Measurements from ENCODE around the gene AP3S2. TPM values are rescaled to one million over a fixed set of nuclear protein-coding genes. Genes with fewer than 3 reads are reported as not detected.

The AP3S2 gene
- total RNA-seq, 6 experiments from 2014 or later: 30.9 to 37.9 (median 33.4) TPM

DNA sequence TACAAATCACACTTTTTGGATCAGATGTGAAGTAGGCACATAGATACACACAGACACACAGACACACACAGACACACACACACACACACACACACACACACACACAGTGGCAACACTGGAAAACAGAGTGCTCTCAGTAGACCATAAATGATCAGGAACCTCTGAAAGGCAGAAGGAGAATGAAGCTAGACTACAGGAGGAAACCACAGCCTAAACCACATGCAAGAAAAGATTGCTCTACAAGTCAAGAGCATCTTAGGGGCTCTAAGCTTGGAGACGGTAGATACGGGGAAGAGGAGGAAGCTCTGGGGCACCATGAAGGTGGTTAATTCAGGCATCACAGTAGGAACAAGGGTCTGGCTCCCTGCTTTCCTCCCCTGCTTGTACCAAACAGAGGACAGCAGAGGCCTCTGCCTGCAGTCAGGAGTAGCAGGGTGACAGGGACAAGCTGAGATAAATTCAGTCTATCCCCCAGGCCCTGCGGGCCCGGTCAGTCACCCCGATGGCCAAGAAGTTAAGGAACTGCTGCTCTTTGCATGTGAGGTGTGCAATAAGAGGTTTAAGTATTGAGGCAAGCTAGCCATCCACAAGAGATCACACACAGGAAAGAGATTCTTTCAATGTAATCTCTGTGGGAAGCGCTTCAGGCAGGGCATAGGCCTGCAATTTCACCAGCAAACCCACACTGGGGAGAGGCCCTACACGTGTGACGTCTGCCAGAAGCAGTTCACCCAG, 42.4 kb upstream of the AP3S2 start:
- Mint-ChIP-seq H3K27ac (no peak overlapping the region), H3K36me3 (ENCODE audit: low read depth) (no peaks in the 10 kb centered on the region), H3K27me3 (ENCODE audit: insufficient read depth) (peaks cover 9% of the 10 kb centered on the region), H3K9me3 (no peaks in the 10 kb centered on the region), H3K4me1 (ENCODE audit: low read depth) (no peaks in the 10 kb centered on the region), H3K4me3 (no peak overlapping the region)
- TF ChIP-seq, protein P1, sequence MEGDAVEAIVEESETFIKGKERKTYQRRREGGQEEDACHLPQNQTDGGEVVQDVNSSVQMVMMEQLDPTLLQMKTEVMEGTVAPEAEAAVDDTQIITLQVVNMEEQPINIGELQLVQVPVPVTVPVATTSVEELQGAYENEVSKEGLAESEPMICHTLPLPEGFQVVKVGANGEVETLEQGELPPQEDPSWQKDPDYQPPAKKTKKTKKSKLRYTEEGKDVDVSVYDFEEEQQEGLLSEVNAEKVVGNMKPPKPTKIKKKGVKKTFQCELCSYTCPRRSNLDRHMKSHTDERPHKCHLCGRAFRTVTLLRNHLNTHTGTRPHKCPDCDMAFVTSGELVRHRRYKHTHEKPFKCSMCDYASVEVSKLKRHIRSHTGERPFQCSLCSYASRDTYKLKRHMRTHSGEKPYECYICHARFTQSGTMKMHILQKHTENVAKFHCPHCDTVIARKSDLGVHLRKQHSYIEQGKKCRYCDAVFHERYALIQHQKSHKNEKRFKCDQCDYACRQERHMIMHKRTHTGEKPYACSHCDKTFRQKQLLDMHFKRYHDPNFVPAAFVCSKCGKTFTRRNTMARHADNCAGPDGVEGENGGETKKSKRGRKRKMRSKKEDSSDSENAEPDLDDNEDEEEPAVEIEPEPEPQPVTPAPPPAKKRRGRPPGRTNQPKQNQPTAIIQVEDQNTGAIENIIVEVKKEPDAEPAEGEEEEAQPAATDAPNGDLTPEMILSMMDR (IDR thresholded peaks at IDR 0.05): no peak
- DNase-seq: no peak

DNA sequence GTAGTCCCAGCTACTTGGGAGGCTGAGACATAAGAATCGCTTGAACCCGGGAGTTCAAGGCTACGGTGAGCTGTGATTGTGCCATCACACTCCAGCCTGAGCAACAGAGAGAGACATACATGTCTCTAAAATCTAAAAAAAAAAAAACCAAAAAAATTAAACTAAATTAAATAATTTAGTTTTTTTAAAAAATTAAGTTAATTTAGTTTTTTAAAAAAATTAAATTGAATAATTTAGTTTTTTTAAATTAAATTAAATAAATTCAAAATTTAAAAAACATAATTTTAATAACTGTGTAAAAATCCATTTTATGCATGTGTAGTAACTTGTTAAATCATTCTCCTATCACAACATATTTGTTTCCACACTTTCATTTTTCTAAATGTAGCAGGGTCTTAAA, 39.1 kb upstream of the AP3S2 start:
- no peak for DNase-seq

DNA sequence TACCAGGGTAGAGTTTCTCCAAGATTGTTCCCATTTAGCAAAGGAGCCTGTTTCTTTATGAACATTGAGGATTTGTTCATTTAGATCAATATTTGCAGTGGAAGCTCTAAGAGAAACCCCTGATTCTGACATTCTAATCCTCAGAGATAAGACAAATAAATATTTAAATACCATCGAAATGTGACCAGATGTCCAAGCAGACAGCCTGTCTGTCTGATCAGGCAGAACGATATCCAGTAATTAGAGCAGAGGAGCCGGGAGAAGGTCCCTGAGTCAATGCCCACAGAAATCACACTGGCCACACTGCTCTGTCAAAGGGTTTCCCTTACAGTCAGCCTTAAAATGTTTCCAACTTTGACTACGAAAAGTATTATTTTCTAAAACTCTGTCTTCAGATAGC, 34.6 kb upstream of the AP3S2 start:
- H3K27me3 Mint-ChIP-seq (ENCODE audit: insufficient read depth): peaks cover 23% of the 10 kb centered on the region
- H3K4me3 Mint-ChIP-seq: no peak overlapping the region
- H3K36me3 Mint-ChIP-seq (ENCODE audit: low read depth): no peaks in the 10 kb centered on the region
- TF ChIP-seq, protein P1 (IDR thresholded peaks at IDR 0.05): no peak
- H3K4me1 Mint-ChIP-seq (ENCODE audit: low read depth): no peaks in the 10 kb centered on the region
- H3K27ac Mint-ChIP-seq: no peak overlapping the region
- H3K9me3 Mint-ChIP-seq: no peaks in the 10 kb centered on the region
- DNase-seq: no peak

More for the DNA sequence above, 39.1 kb upstream of the AP3S2 start:
- H3K4me1 Mint-ChIP-seq (ENCODE audit: low read depth): no peaks in the 10 kb centered on the region
- no peak overlapping the region for H3K27ac Mint-ChIP-seq
- H3K4me3 Mint-ChIP-seq: no peak overlapping the region
- no peaks in the 10 kb centered on the region for H3K36me3 Mint-ChIP-seq (ENCODE audit: low read depth)
- TF ChIP-seq, protein P1 (IDR thresholded peaks at IDR 0.05): no peak
- H3K9me3 Mint-ChIP-seq: no peaks in the 10 kb centered on the region
- peaks cover 18% of the 10 kb centered on the region for H3K27me3 Mint-ChIP-seq (ENCODE audit: insufficient read depth)

DNA sequence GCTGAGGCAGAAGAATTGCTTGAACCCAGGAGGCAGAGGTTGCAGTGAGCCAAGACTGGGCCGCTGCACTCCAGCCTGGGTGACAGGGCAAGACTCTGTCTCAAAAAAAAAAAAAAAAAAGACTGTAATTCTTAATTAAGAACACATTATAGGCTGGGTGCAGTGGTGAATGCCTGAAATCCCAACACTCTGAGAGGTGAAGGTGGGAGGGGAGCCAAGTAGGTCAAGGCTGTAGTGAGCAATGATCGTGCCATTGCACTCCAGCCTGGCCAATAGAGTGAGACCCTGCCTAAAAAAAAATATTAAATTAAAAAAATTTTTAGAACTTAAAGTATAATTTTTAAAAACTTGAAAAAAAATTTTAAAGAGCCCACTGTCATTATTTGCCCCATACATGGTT, 32.4 kb upstream of the AP3S2 start:
- no peak for DNase-seq
- no peak overlapping the region for H3K27ac Mint-ChIP-seq
- H3K9me3 Mint-ChIP-seq: no peaks in the 10 kb centered on the region
- no peak overlapping the region for H3K4me3 Mint-ChIP-seq
- TF ChIP-seq, protein P1 (IDR thresholded peaks at IDR 0.05): no peak
- no peaks in the 10 kb centered on the region for H3K36me3 Mint-ChIP-seq (ENCODE audit: low read depth)
- no peaks in the 10 kb centered on the region for H3K4me1 Mint-ChIP-seq (ENCODE audit: low read depth)
- peaks cover 16% of the 10 kb centered on the region for H3K27me3 Mint-ChIP-seq (ENCODE audit: insufficient read depth)

DNA sequence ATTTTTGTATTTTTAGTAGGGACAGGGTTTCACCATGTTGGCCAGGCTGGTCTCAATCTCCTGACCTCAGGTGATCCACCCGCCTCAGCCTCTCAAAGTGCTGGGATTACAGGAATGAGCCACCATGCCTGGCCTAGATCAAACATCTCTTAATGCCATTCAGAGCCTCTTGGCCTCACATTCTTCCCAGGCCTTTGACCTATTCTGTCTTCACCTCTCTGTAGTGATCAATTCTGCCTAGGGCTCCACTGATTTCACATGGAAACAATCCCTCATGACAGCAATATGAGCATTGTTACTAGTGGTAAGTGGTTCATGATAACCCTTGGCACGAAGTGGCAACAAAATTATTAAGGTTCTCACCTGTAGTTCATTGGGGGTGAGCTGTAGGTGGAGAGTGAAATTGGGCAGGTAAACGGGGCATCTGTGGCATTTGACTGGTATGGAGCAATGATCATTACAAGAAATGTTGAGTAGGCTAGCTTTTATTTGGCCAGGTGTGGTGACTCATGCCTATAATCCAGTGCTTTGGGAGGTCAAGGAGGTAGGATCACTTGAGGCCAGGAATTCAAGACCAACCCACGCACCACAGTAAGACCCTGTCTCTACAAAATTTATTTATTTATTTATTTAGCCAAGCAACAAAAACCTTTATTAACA, 23.8 kb upstream of the AP3S2 start:
- no peaks in the 10 kb centered on the region; the same call in none of the 2 replicates for H3K27me3 Mint-ChIP-seq (ENCODE audit: insufficient read depth)
- H3K9me3 Mint-ChIP-seq: no peaks in the 10 kb centered on the region
- no peak overlapping the region for H3K27ac Mint-ChIP-seq
- H3K4me3 Mint-ChIP-seq: no peak overlapping the region
- H3K36me3 Mint-ChIP-seq (ENCODE audit: low read depth): no peaks in the 10 kb centered on the region
- no peak for DNase-seq
- TF ChIP-seq, protein P1 (IDR thresholded peaks at IDR 0.05): no peak
- peaks cover 20% of the 10 kb centered on the region for H3K4me1 Mint-ChIP-seq (ENCODE audit: low read depth)

Measured in HFFc6 (cell line).